ENCODE results near the gene ASB1. TPM values are rescaled to one million over a fixed set of nuclear protein-coding genes. Genes with fewer than 3 reads are reported as not detected.

Gene ASB1
- total RNA-seq, 1 donor from 2014 or later: 33.9 TPM

DNA sequence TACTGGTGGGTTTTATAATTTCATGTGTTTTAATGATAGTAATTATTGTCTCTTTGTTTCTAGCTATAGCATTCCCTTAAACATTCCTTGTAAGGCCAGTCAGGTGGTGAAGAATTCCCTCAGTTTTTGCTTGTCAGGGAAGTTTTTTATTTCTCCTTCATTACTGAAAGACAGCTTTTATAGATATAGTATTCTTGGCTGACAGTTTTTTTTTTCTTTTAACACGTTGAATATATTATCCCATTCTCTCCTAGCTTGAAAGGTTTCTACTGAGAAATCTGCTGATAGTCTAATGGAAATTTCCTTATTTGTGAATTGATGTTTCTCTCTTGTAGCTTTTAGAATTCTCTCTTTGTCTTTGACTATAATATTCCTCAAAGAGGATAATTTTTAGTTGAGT is 46.8 kb downstream of the ASB1 start:
- no peak for TF ChIP-seq CTCF (IDR thresholded peaks at IDR 0.05)
- H3K4me3 Mint-ChIP-seq (ENCODE audit: unreplicated experiment): no peak overlapping the region
- no peaks in the 10 kb centered on the region for H3K27me3 Mint-ChIP-seq (ENCODE audit: unreplicated experiment)
- no peak for DNase-seq (ENCODE audit: extremely low spot score, unreplicated experiment)
- no peak overlapping the region for H3K27ac Mint-ChIP-seq (ENCODE audit: unreplicated experiment)
- H3K36me3 Mint-ChIP-seq (ENCODE audit: unreplicated experiment): peaks cover 32% of the 10 kb centered on the region
- H3K9me3 Mint-ChIP-seq (ENCODE audit: unreplicated experiment): peaks cover 39% of the 10 kb centered on the region
- H3K4me1 Mint-ChIP-seq (ENCODE audit: unreplicated experiment): no peaks in the 10 kb centered on the region

GRCh38 chr2:238475034-238475433 is 48.3 kb downstream of the ASB1 start:
- peaks cover 25% of the 10 kb centered on the region for H3K36me3 Mint-ChIP-seq (ENCODE audit: unreplicated experiment)
- H3K27me3 Mint-ChIP-seq (ENCODE audit: unreplicated experiment): no peaks in the 10 kb centered on the region
- H3K4me3 Mint-ChIP-seq (ENCODE audit: unreplicated experiment): no peak overlapping the region
- DNase-seq (ENCODE audit: extremely low spot score, unreplicated experiment): peak; percentile 53
- H3K4me1 Mint-ChIP-seq (ENCODE audit: unreplicated experiment): no peaks in the 10 kb centered on the region
- H3K9me3 Mint-ChIP-seq (ENCODE audit: unreplicated experiment): peaks cover 50% of the 10 kb centered on the region
- no peak overlapping the region for H3K27ac Mint-ChIP-seq (ENCODE audit: unreplicated experiment)
- TF ChIP-seq CTCF (IDR thresholded peaks at IDR 0.05): no peak

GRCh38 chr2:238475566-238475965 is 48.8 kb downstream of the ASB1 start:
- no peak for TF ChIP-seq CTCF (IDR thresholded peaks at IDR 0.05)
- peaks cover 23% of the 10 kb centered on the region for H3K36me3 Mint-ChIP-seq (ENCODE audit: unreplicated experiment)
- no peak for DNase-seq (ENCODE audit: extremely low spot score, unreplicated experiment)
- H3K27ac Mint-ChIP-seq (ENCODE audit: unreplicated experiment): no peak overlapping the region
- no peaks in the 10 kb centered on the region for H3K4me1 Mint-ChIP-seq (ENCODE audit: unreplicated experiment)
- peaks cover 55% of the 10 kb centered on the region for H3K9me3 Mint-ChIP-seq (ENCODE audit: unreplicated experiment)
- H3K4me3 Mint-ChIP-seq (ENCODE audit: unreplicated experiment): no peak overlapping the region
- H3K27me3 Mint-ChIP-seq (ENCODE audit: unreplicated experiment): no peaks in the 10 kb centered on the region

DNA sequence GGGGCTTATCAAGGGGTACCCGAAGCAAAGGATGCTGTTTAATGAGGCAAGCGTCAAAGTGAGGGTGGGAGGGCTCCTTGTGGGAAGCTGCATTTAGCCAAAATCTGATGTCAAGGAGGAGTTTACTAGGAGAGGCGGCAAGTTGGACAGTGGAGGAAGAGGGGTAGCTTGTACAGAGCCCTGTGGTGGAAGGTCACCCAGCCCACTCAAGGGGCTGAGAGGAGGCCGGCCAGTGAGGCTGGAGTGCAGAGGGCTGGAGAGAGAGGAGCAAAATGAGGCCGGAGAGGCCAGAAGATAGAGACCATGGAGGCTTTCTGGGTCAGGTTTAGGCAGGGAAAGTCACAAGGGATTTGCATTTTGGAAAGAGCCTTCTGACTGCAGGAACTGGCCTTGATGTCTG is 49.5 kb downstream of the ASB1 start:
- no peaks in the 10 kb centered on the region for H3K27me3 Mint-ChIP-seq (ENCODE audit: unreplicated experiment)
- no peak overlapping the region for H3K4me3 Mint-ChIP-seq (ENCODE audit: unreplicated experiment)
- peaks cover 22% of the 10 kb centered on the region for H3K36me3 Mint-ChIP-seq (ENCODE audit: unreplicated experiment)
- H3K9me3 Mint-ChIP-seq (ENCODE audit: unreplicated experiment): peaks cover 54% of the 10 kb centered on the region
- TF ChIP-seq CTCF (IDR thresholded peaks at IDR 0.05): no peak
- DNase-seq (ENCODE audit: extremely low spot score, unreplicated experiment): peak; percentile 71
- H3K27ac Mint-ChIP-seq (ENCODE audit: unreplicated experiment): no peak overlapping the region
- no peaks in the 10 kb centered on the region for H3K4me1 Mint-ChIP-seq (ENCODE audit: unreplicated experiment)

GRCh38 chr2:238478216-238478615 is 51.5 kb downstream of the ASB1 start:
- no peak for DNase-seq (ENCODE audit: extremely low spot score, unreplicated experiment)
- Mint-ChIP-seq H3K4me3 (ENCODE audit: unreplicated experiment) (no peak overlapping the region), H3K9me3 (ENCODE audit: unreplicated experiment) (peaks cover 40% of the 10 kb centered on the region), H3K36me3 (ENCODE audit: unreplicated experiment) (peaks cover 12% of the 10 kb centered on the region), H3K27ac (ENCODE audit: unreplicated experiment) (no peak overlapping the region), H3K27me3 (ENCODE audit: unreplicated experiment) (no peaks in the 10 kb centered on the region), H3K4me1 (ENCODE audit: unreplicated experiment) (no peaks in the 10 kb centered on the region)
- no peak for TF ChIP-seq CTCF (IDR thresholded peaks at IDR 0.05)

Measured in osteocyte (in vitro differentiated cells).